HepG2 (cell line): ENCODE results near the gene ALG9. TPM values are rescaled to one million over a fixed set of nuclear protein-coding genes. Genes with fewer than 3 reads are reported as not detected.

ENCODE experiments used
- ATAD3A ChIP-seq: sonication (generic); formaldehyde crosslinking; IDR thresholded peaks from 2 replicates; pipeline ENCODE4 v1.4.0; 2020; ENCODE audit warnings: missing genetic modification reagents
- CBX2 ChIP-seq, 2 experiments: fragments of 200-600 bp in 1 of 2; sonication (generic); formaldehyde crosslinking in 1 of 2; IDR thresholded peaks; 2 replicates each; pipeline versions ENCODE4 v1.7.0 to v1.8.1; 2018 to 2022; ENCODE audit warnings: low read depth in 2 of 2, low read length in 1 of 2, mild to moderate bottlenecking in 1 of 2, missing genetic modification reagents in 1 of 2
- DNMT1 ChIP-seq: sonication (generic); formaldehyde crosslinking; IDR thresholded peaks from 2 replicates; pipeline ENCODE4 v1.5.1; 2020; ENCODE audit warnings: mild to moderate bottlenecking, missing genetic modification reagents
- FOXA1 ChIP-seq, 2 experiments: fragments of 450-650 bp in 1 of 2; sonication (generic) in 1 of 2; formaldehyde crosslinking in 1 of 2; IDR thresholded peaks; 2 replicates each; pipeline versions ENCODE4 v1.4.0 to v1.6.1; 2016 to 2020; ENCODE audit warnings: missing genetic modification reagents in 1 of 2
- HDAC6 ChIP-seq: fragments of 200-600 bp; sonication (generic); IDR thresholded peaks from 2 replicates; pipeline ENCODE4 v1.7.0; 2017; ENCODE audit warnings: mild to moderate bottlenecking, antibody characterized with exemption, low read length, low read depth
- HOXA3 ChIP-seq: sonication (generic); formaldehyde crosslinking; IDR thresholded peaks from 2 replicates; pipeline ENCODE4 v1.5.0; 2020; ENCODE audit warnings: missing genetic modification reagents
- HOXA7 ChIP-seq: sonication (generic); formaldehyde crosslinking; IDR thresholded peaks from 2 replicates; pipeline ENCODE4 v1.8.1; 2022; ENCODE audit warnings: mild to moderate bottlenecking, missing genetic modification reagents, moderate library complexity
- NKX3-1 ChIP-seq: sonication (generic); formaldehyde crosslinking; IDR thresholded peaks from 2 replicates; pipeline ENCODE4 v1.5.0; 2020; ENCODE audit warnings: missing genetic modification reagents
- NR2C2 ChIP-seq: sonication (generic); formaldehyde crosslinking; IDR thresholded peaks from 2 replicates; pipeline ENCODE4 v1.4.0; 2020; ENCODE audit warnings: missing genetic modification reagents, mild to moderate bottlenecking, moderate library complexity, borderline replicate concordance
- NRL ChIP-seq: sonication (generic); formaldehyde crosslinking; IDR thresholded peaks from 2 replicates; pipeline ENCODE4 v1.5.0; 2020; ENCODE audit warnings: missing genetic modification reagents, mild to moderate bottlenecking, moderate library complexity, borderline replicate concordance
- RAD51 ChIP-seq: fragments of 450-650 bp; IDR thresholded peaks from 2 replicates; pipeline ENCODE4 v1.6.1; 2016; ENCODE audit warnings: borderline replicate concordance
- REXO4 ChIP-seq: sonication (generic); formaldehyde crosslinking; IDR thresholded peaks from 2 replicates; pipeline ENCODE4 v1.8.0; 2022; ENCODE audit warnings: missing genetic modification reagents, mild to moderate bottlenecking, borderline replicate concordance
- RFX3 ChIP-seq: IDR thresholded peaks from 2 replicates; pipeline ENCODE4 v1.6.1; 2016; ENCODE audit warnings: missing biosample characterization, missing genetic modification reagents
- RFXAP ChIP-seq: sonication (generic); formaldehyde crosslinking; IDR thresholded peaks from 2 replicates; pipeline ENCODE4 v1.4.0; 2020; ENCODE audit warnings: missing genetic modification reagents, borderline replicate concordance
- TBP ChIP-seq: sonication (generic); formaldehyde crosslinking; IDR thresholded peaks from 2 replicates; pipeline ENCODE4 v1.5.0; 2020; ENCODE audit warnings: missing genetic modification reagents
- TBX3 ChIP-seq: fragments of 450-650 bp; IDR thresholded peaks from 2 replicates; pipeline ENCODE4 v1.6.1; 2017; ENCODE audit warnings: antibody characterized with exemption, mild to moderate bottlenecking, inconsistent platforms, borderline replicate concordance
- ZNF589 ChIP-seq: sonication (generic); formaldehyde crosslinking; conservative IDR thresholded peaks from 2 replicates; pipeline ENCODE4 v1.8.0; 2022; ENCODE audit warnings: mild to moderate bottlenecking, moderate library complexity, missing genetic modification reagents
- ZNF816 ChIP-seq: sonication (generic); formaldehyde crosslinking; IDR thresholded peaks from 2 replicates; pipeline ENCODE4 v1.8.0; 2022; ENCODE audit warnings: missing genetic modification reagents, mild to moderate bottlenecking, borderline replicate concordance
- polyA plus RNA-seq, 8 experiments: library from polyadenylated mRNA; depleted of rRNA in 3 of 8; stranded (reverse) in 7 of 8; unstranded in 1 of 8; fragments of >200 nt; fragmentation: Illumina TruSeq in 4 of 8; extraction: Trizol in 4 of 8; gene quantifications; 2 replicates each; pipeline versions ENCODE4 v1.2.1 to v1.2.3, GENCODE V29; 2011 to 2016; ENCODE audit warnings: low read depth in 4 of 8, missing spikeins in 1 of 8, mixed read lengths in 1 of 8; ENCODE audit not compliant: insufficient read depth in 1 of 8
- total RNA-seq, 5 experiments: library from RNA; depleted of rRNA; stranded (reverse); fragments of >200 nt; fragmentation: Illumina TruSeq; extraction: Trizol; gene quantifications; 2 replicates each; pipeline ENCODE4 v1.2.3, GENCODE V29; 2016; ENCODE audit warnings: low read depth in 1 of 5
- TF ChIP-seq, protein P1 (sequence below): IDR thresholded peaks from 2 replicates; pipeline ENCODE4 v1.6.1; 2016
- TF ChIP-seq, protein P2 (sequence below): sonication (generic); formaldehyde crosslinking; IDR thresholded peaks from 2 replicates; pipeline ENCODE4 v1.5.0; 2020; ENCODE audit warnings: mild to moderate bottlenecking, missing genetic modification reagents, borderline replicate concordance
- TF ChIP-seq, protein P3 (sequence below): sonication (generic); formaldehyde crosslinking; IDR thresholded peaks from 2 replicates; pipeline ENCODE4 v1.5.1; 2020; ENCODE audit warnings: mild to moderate bottlenecking, missing genetic modification reagents, moderate library complexity

Gene ALG9
- total and polyA plus RNA-seq, 2 of the 13 experiments (the other 11 are each of a cell fraction or from before 2014, with no cell fraction given): 39.4 to 40.6 TPM

DNA sequence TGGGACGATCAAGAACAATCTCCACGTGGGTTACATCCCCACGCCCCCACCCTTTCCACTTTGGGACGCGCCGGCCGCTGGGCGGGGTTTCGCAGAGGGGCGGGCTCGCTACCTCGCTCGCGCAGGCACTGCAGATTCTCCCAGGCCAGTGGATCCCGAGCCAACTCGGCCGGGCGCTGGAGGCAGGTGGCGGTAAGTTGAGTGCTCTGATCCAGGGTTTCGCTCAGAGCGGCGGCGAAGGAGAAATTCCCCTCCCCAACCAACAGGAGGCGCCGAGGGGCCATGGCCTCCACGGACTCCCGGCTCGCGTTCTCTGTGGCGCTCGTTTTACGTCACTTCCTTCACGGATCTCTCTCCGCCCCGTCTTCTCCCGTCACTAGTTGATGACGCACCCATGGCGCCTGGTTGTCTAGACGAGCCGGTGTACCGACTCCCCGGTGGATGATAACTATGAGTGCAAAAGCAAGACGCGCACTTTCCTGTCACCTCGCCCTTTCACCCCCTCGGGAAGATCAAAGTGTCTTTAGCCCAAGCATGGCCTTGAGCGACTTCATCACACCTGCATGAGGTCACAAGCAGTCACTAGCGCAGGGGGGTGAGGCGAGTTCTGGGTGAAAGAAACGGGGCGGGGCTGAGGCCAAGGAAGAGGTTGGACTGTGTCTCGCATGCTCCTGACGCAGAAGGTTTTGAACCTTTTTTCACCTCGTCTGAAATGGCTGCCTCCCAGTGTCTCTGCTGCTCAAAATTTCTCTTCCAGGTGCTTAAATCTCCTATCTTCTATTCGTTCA, 7.7 kb upstream of the ALG9 start, which contains the start of the genes CFAP68 and FDXACB1 (continued):
- TF ChIP-seq, protein P1, sequence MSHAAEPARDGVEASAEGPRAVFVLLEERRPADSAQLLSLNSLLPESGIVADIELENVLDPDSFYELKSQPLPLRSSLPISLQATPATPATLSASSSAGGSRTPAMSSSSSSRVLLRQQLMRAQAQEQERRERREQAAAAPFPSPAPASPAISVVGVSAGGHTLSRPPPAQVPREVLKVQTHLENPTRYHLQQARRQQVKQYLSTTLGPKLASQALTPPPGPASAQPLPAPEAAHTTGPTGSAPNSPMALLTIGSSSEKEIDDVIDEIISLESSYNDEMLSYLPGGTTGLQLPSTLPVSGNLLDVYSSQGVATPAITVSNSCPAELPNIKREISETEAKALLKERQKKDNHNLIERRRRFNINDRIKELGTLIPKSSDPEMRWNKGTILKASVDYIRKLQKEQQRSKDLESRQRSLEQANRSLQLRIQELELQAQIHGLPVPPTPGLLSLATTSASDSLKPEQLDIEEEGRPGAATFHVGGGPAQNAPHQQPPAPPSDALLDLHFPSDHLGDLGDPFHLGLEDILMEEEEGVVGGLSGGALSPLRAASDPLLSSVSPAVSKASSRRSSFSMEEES: 0 out of 2 replicates have a peak, but pooled peaks have one; percentile 15
- no peak for TF ChIP-seq CBX2 (IDR thresholded peaks at IDR 0.05; ENCODE audit: low read depth, low read length)
- TF ChIP-seq CBX2 (CRISPR knock-in tag; IDR thresholded peaks at IDR 0.05; ENCODE audit: low read depth): 0 out of 2 replicates have a peak, but pooled peaks have one; percentile 16
- TF ChIP-seq TBX3: peak; percentile 84; the same call in 1 of the 2 replicates
- peak; percentile 22; the same call in 1 of the 2 replicates for TF ChIP-seq NRL
- TF ChIP-seq, protein P2, sequence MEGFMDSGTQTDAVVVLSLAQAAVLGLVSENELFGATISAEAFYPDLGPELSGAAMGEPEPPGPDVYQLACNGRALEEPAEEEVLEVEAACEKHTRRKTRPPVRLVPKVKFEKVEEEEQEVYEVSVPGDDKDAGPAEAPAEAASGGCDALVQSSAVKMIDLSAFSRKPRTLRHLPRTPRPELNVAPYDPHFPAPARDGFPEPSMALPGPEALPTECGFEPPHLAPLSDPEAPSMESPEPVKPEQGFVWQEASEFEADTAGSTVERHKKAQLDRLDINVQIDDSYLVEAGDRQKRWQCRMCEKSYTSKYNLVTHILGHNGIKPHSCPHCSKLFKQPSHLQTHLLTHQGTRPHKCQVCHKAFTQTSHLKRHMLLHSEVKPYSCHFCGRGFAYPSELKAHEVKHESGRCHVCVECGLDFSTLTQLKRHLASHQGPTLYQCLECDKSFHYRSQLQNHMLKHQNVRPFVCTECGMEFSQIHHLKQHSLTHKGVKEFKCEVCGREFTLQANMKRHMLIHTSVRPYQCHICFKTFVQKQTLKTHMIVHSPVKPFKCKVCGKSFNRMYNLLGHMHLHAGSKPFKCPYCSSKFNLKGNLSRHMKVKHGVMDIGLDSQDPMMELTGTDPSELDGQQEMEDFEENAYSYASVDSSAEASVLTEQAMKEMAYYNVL (CRISPR knock-in tag): peak; percentile 57; the same call in 1 of the 2 replicates
- TF ChIP-seq RFX3 (CRISPR knock-in tag): 0 out of 2 replicates have a peak, but pooled peaks have one; percentile 7
- TF ChIP-seq RFXAP: peak; percentile 77; the same call in 1 of the 2 replicates
- peak; percentile 42; the same call in 1 of the 2 replicates for TF ChIP-seq NKX3-1 (CRISPR knock-in tag)
- TF ChIP-seq HOXA3 (CRISPR knock-in tag): peak; percentile 99
- TF ChIP-seq TBP (CRISPR knock-in tag): 0 out of 2 replicates have a peak, but pooled peaks have one; percentile 52
- peak; percentile 88 for TF ChIP-seq NR2C2 (CRISPR knock-in tag)
- no peak for TF ChIP-seq HOXA7 (CRISPR knock-in tag)
- TF ChIP-seq HDAC6: no peak
- TF ChIP-seq FOXA1 (IDR thresholded peaks at IDR 0.05): no peak
- 0 out of 2 replicates have a peak, but pooled peaks have one; percentile 3 for TF ChIP-seq FOXA1 (CRISPR knock-in tag; IDR thresholded peaks at IDR 0.05)
- TF ChIP-seq ZNF816 (CRISPR knock-in tag): peak; percentile 79; the same call in 1 of the 2 replicates
- no peak for TF ChIP-seq ATAD3A (CRISPR knock-in tag)
- no peak for TF ChIP-seq REXO4 (CRISPR knock-in tag)
- no peak for TF ChIP-seq DNMT1 (CRISPR knock-in tag)
- no peak for TF ChIP-seq ZNF589 (CRISPR knock-in tag)
- TF ChIP-seq, protein P3, sequence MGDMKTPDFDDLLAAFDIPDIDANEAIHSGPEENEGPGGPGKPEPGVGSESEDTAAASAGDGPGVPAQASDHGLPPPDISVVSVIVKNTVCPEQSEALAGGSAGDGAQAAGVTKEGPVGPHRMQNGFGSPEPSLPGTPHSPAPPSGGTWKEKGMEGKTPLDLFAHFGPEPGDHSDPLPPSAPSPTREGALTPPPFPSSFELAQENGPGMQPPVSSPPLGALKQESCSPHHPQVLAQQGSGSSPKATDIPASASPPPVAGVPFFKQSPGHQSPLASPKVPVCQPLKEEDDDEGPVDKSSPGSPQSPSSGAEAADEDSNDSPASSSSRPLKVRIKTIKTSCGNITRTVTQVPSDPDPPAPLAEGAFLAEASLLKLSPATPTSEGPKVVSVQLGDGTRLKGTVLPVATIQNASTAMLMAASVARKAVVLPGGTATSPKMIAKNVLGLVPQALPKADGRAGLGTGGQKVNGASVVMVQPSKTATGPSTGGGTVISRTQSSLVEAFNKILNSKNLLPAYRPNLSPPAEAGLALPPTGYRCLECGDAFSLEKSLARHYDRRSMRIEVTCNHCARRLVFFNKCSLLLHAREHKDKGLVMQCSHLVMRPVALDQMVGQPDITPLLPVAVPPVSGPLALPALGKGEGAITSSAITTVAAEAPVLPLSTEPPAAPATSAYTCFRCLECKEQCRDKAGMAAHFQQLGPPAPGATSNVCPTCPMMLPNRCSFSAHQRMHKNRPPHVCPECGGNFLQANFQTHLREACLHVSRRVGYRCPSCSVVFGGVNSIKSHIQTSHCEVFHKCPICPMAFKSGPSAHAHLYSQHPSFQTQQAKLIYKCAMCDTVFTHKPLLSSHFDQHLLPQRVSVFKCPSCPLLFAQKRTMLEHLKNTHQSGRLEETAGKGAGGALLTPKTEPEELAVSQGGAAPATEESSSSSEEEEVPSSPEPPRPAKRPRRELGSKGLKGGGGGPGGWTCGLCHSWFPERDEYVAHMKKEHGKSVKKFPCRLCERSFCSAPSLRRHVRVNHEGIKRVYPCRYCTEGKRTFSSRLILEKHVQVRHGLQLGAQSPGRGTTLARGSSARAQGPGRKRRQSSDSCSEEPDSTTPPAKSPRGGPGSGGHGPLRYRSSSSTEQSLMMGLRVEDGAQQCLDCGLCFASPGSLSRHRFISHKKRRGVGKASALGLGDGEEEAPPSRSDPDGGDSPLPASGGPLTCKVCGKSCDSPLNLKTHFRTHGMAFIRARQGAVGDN (CRISPR knock-in tag): peak; percentile 92
- no peak for TF ChIP-seq RAD51
